ENCODE measurements around the gene DAPK1.

DAPK1 gene

DNA sequence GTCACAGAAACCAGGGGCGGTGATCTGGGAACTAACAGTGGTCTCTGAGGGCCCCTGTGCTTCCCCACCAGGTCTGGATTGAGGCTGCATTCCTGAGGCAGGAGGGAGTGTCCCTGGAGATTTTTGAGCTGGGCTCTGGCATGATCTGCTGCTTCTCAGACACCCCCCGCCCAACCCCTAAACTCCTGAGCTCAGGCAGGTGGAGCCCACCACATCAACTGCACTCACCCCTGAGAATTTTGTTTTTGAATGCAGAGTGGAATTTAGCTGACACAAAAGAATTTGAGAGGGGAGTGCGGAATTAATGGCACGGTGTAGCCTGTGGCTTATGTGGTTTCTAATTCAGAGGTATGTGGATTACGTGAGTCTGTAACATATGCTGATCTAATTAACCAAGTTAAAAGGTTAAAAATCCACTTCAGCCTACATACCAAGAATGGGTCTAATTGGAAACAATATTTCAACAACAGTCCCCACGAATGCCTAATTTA, 204.3 kb downstream of the DAPK1 start:
- Histone ChIP-seq H3K9me3 (ENCODE audit: control insufficient read depth, insufficient read depth, low read depth, low read length) (no peaks in the 10 kb centered on the region), H3K4me1 (ENCODE audit: control insufficient read depth, insufficient read depth, low read length) (no peaks in the 10 kb centered on the region), H3K36me3 (ENCODE audit: control insufficient read depth in 2 of 2, insufficient read depth in 1 of 2, low read length in 2 of 2) (peaks cover 0 to 56% of the 10 kb centered on the region in 2 experiments), H3K4me3 (ENCODE audit: low read depth, low read length) (no peak overlapping the region), H3K27ac (ENCODE audit: extremely low read depth, low read depth, low read length) (no peak overlapping the region)
- CTCF ChIA-PET: interaction anchor here (0.6 to 1.4 kb wide), 2 partner anchors 91 to 254 kb away, joined by 3 to 4 read pairs; no protein-coding TSS in a partner anchor
- no peak for TF ChIP-seq ZNF585B (tag by site-specific recombination; IDR thresholded peaks at IDR 0.05)
- no peak for TF ChIP-seq MEIS1 (CRISPR knock-in tag; IDR thresholded peaks at IDR 0.05; ENCODE audit: borderline replicate concordance)
- no peak for TF ChIP-seq KLF9 (tag by site-specific recombination; IDR thresholded peaks at IDR 0.05; ENCODE audit: low read depth)
- no peak for TF ChIP-seq ZNF660 (tag by site-specific recombination; IDR thresholded peaks at IDR 0.05)
- TF ChIP-seq, protein P1, sequence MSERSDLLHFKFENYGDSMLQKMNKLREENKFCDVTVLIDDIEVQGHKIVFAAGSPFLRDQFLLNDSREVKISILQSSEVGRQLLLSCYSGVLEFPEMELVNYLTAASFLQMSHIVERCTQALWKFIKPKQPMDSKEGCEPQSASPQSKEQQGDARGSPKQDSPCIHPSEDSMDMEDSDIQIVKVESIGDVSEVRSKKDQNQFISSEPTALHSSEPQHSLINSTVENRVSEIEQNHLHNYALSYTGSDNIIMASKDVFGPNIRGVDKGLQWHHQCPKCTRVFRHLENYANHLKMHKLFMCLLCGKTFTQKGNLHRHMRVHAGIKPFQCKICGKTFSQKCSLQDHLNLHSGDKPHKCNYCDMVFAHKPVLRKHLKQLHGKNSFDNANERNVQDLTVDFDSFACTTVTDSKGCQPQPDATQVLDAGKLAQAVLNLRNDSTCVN (tag by site-specific recombination; optimal IDR thresholded peaks at IDR 0.05): no peak
- no peak for TF ChIP-seq MZF1 (tag by site-specific recombination; IDR thresholded peaks at IDR 0.05; ENCODE audit: borderline replicate concordance)
- no peak for TF ChIP-seq ZNF830 (tag by site-specific recombination; IDR thresholded peaks at IDR 0.05; ENCODE audit: low read depth)
- no peak for TF ChIP-seq ZNF404 (tag by site-specific recombination; IDR thresholded peaks at IDR 0.05)
- TF ChIP-seq, protein P2, sequence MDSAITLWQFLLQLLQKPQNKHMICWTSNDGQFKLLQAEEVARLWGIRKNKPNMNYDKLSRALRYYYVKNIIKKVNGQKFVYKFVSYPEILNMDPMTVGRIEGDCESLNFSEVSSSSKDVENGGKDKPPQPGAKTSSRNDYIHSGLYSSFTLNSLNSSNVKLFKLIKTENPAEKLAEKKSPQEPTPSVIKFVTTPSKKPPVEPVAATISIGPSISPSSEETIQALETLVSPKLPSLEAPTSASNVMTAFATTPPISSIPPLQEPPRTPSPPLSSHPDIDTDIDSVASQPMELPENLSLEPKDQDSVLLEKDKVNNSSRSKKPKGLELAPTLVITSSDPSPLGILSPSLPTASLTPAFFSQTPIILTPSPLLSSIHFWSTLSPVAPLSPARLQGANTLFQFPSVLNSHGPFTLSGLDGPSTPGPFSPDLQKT (IDR thresholded peaks at IDR 0.05; ENCODE audit: borderline replicate concordance, low read depth, low read length): no peak
- no peak for TF ChIP-seq ZNF426 (tag by site-specific recombination; IDR thresholded peaks at IDR 0.05)
- TF ChIP-seq ZNF354C (tag by site-specific recombination; IDR thresholded peaks at IDR 0.05; ENCODE audit: borderline replicate concordance, low read depth): no peak
- no peak for TF ChIP-seq ZNF175 (tag by site-specific recombination; IDR thresholded peaks at IDR 0.05)
- TF ChIP-seq, protein P3, sequence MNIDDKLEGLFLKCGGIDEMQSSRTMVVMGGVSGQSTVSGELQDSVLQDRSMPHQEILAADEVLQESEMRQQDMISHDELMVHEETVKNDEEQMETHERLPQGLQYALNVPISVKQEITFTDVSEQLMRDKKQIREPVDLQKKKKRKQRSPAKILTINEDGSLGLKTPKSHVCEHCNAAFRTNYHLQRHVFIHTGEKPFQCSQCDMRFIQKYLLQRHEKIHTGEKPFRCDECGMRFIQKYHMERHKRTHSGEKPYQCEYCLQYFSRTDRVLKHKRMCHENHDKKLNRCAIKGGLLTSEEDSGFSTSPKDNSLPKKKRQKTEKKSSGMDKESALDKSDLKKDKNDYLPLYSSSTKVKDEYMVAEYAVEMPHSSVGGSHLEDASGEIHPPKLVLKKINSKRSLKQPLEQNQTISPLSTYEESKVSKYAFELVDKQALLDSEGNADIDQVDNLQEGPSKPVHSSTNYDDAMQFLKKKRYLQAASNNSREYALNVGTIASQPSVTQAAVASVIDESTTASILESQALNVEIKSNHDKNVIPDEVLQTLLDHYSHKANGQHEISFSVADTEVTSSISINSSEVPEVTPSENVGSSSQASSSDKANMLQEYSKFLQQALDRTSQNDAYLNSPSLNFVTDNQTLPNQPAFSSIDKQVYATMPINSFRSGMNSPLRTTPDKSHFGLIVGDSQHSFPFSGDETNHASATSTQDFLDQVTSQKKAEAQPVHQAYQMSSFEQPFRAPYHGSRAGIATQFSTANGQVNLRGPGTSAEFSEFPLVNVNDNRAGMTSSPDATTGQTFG (tag by site-specific recombination; IDR thresholded peaks at IDR 0.05; ENCODE audit: borderline replicate concordance): no peak
- no peak for TF ChIP-seq ZNF777 (tag by site-specific recombination; IDR thresholded peaks at IDR 0.05; ENCODE audit: borderline replicate concordance)
- no peak for TF ChIP-seq ZNF341 (tag by site-specific recombination; IDR thresholded peaks at IDR 0.05; ENCODE audit: low read depth)
- no peak for TF ChIP-seq ZNF23 (tag by site-specific recombination; IDR thresholded peaks at IDR 0.05; ENCODE audit: borderline replicate concordance)
- no peak for TF ChIP-seq SALL2 (tag by site-specific recombination; IDR thresholded peaks at IDR 0.05; ENCODE audit: borderline replicate concordance)
- TF ChIP-seq, protein P4, sequence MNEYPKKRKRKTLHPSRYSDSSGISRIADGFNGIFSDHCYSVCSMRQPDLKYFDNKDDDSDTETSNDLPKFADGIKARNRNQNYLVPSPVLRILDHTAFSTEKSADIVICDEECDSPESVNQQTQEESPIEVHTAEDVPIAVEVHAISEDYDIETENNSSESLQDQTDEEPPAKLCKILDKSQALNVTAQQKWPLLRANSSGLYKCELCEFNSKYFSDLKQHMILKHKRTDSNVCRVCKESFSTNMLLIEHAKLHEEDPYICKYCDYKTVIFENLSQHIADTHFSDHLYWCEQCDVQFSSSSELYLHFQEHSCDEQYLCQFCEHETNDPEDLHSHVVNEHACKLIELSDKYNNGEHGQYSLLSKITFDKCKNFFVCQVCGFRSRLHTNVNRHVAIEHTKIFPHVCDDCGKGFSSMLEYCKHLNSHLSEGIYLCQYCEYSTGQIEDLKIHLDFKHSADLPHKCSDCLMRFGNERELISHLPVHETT (tag by site-specific recombination; IDR thresholded peaks at IDR 0.05): no peak
- POLR2A ChIA-PET: interaction anchor here (0.7 kb wide), 1 partner anchor 8 kb away, joined by 5 read pairs; no protein-coding TSS in a partner anchor

DNA sequence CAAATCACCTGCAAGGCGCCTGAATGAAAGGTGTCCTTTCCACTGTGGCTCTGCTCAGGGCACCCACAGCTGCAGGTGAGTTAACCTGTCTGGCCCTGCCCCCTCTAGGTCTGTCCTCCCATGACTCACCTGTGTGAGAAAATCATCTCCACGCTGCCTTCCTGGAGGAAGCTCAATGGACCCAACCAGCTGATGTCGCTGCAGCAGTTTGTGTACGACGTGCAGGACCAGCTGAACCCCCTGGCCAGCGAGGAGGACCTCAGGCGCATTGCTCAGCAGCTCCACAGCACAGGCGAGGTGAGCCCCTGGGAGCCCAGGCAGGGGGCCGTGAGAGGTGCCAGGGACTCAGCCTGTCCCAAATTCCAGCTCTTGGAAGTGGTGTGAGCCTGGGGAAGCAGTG, 205.3 kb downstream of the DAPK1 start:
- Histone ChIP-seq H3K4me3 (ENCODE audit: low read depth, low read length) (no peak overlapping the region), H3K27ac (ENCODE audit: extremely low read depth, low read depth, low read length) (no peak overlapping the region), H3K36me3 (ENCODE audit: control insufficient read depth in 2 of 2, insufficient read depth in 1 of 2, low read length in 2 of 2) (peaks cover 0 to 54% of the 10 kb centered on the region in 2 experiments), H3K9me3 (ENCODE audit: control insufficient read depth, insufficient read depth, low read depth, low read length) (no peaks in the 10 kb centered on the region), H3K4me1 (ENCODE audit: control insufficient read depth, insufficient read depth, low read length) (no peaks in the 10 kb centered on the region)
- POLR2A ChIA-PET: interaction anchor here (0.7 kb wide), 1 partner anchor 9 kb away, joined by 5 read pairs; no protein-coding TSS in a partner anchor
- CTCF ChIA-PET: no interaction called here
- TF ChIP-seq ZNF76 (tag by site-specific recombination; IDR thresholded peaks at IDR 0.05; ENCODE audit: borderline replicate concordance, low read depth): no peak
- TF ChIP-seq ZNF354C (tag by site-specific recombination; IDR thresholded peaks at IDR 0.05; ENCODE audit: borderline replicate concordance, low read depth): no peak
- no peak for TF ChIP-seq ZIC2 (tag by site-specific recombination; IDR thresholded peaks at IDR 0.05)
- TF ChIP-seq ZNF596 (tag by site-specific recombination; IDR thresholded peaks at IDR 0.05): no peak
- no peak for TF ChIP-seq ZFP3 (tag by site-specific recombination; IDR thresholded peaks at IDR 0.05; ENCODE audit: low read depth)
- TF ChIP-seq ZNF768 (tag by site-specific recombination; IDR thresholded peaks at IDR 0.05): no peak
- TF ChIP-seq, protein P5, sequence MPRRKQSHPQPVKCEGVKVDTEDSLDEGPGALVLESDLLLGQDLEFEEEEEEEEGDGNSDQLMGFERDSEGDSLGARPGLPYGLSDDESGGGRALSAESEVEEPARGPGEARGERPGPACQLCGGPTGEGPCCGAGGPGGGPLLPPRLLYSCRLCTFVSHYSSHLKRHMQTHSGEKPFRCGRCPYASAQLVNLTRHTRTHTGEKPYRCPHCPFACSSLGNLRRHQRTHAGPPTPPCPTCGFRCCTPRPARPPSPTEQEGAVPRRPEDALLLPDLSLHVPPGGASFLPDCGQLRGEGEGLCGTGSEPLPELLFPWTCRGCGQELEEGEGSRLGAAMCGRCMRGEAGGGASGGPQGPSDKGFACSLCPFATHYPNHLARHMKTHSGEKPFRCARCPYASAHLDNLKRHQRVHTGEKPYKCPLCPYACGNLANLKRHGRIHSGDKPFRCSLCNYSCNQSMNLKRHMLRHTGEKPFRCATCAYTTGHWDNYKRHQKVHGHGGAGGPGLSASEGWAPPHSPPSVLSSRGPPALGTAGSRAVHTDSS (tag by site-specific recombination; IDR thresholded peaks at IDR 0.05): no peak
- TF ChIP-seq OSR2 (tag by site-specific recombination; IDR thresholded peaks at IDR 0.05): no peak
- no peak for TF ChIP-seq ZNF155 (tag by site-specific recombination; IDR thresholded peaks at IDR 0.05)
- TF ChIP-seq ZBTB7A (tag by site-specific recombination; IDR thresholded peaks at IDR 0.05; ENCODE audit: low read depth): no peak
- TF ChIP-seq ZNF37A (tag by site-specific recombination; IDR thresholded peaks at IDR 0.05): no peak
